ENCODE results near the gene OXTR.

Gene OXTR

GRCh38 chr3:8767256-8767666, 2.2 kb downstream of the OXTR start:
- no peak for DNase-seq

GRCh38 chr3:8766148-8766547, 3.3 kb downstream of the OXTR start:
- no peak for DNase-seq

- no peak for DNase-seq
Measured at GRCh38 chr3:8765528-8765927, 3.9 kb downstream of the OXTR start.

GRCh38 chr3:8764528-8764927, 4.9 kb downstream of the OXTR start:
- DNase-seq, result no peak

GRCh38 chr3:8762607-8763377, 6.6 kb downstream of the OXTR start:
- no peak for DNase-seq

GRCh38 chr3:8761866-8762265, 7.5 kb downstream of the OXTR start:
- no peak for DNase-seq

- no peak for DNase-seq
Measured at GRCh38 chr3:8760506-8760905, 8.9 kb downstream of the OXTR start.

- no peak for DNase-seq
Measured at GRCh38 chr3:8760091-8760490, 9.3 kb downstream of the OXTR start.

GRCh38 chr3:8759038-8759707, 10.2 kb downstream of the OXTR start:
- DNase-seq, result peak; percentile 55

- DNase-seq, result peak; percentile 86
Measured at GRCh38 chr3:8757551-8758518, 11.6 kb downstream of the OXTR start.

- no peak for DNase-seq
Measured at GRCh38 chr3:8756671-8757070, 12.7 kb downstream of the OXTR start.

- DNase-seq, result no peak
Measured at GRCh38 chr3:8755564-8756237, 13.7 kb downstream of the OXTR start.

GRCh38 chr3:8755097-8755496, 14.3 kb downstream of the OXTR start:
- DNase-seq, result no peak

- no peak for DNase-seq
Measured at GRCh38 chr3:8752832-8753231, 16.6 kb downstream of the OXTR start.

- no peak for DNase-seq
Measured at GRCh38 chr3:8749316-8749715, 20.1 kb downstream of the OXTR start.

GRCh38 chr3:8746780-8747345, 22.6 kb downstream of the OXTR start:
- peak; percentile 50 for DNase-seq

GRCh38 chr3:8745619-8746370, 23.6 kb downstream of the OXTR start:
- no peak for DNase-seq

- no peak for DNase-seq
Measured at GRCh38 chr3:8743911-8744310, 25.5 kb downstream of the OXTR start.

GRCh38 chr3:8743021-8743601, 26.3 kb downstream of the OXTR start:
- DNase-seq, result peak; percentile 89

- peak; percentile 93 for DNase-seq
Measured at GRCh38 chr3:8741581-8742261, 27.7 kb downstream of the OXTR start.

All from fibroblast of skin of right biceps (primary cell).